Mucosa of rectum (tissue), 2 donors: ENCODE data around the gene BHMT2.

ENCODE experiments used
- H3K27ac ChIP-seq, 2 donors: one replicate each; pipeline ENCODE4 v1.7.0; 2013; ENCODE audit warnings: inconsistent platforms in 2 of 2, low read depth in 2 of 2, low read length in 2 of 2
- H3K27me3 ChIP-seq, 2 donors: one replicate each; pipeline ENCODE4 v1.7.0; 2013; ENCODE audit warnings: low read length in 2 of 2; ENCODE audit not compliant: control insufficient read depth in 2 of 2, insufficient read depth in 2 of 2
- H3K36me3 ChIP-seq, 2 donors: one replicate each; pipeline ENCODE4 v1.7.0; 2013; ENCODE audit warnings: low read length in 2 of 2; ENCODE audit not compliant: control insufficient read depth in 2 of 2, insufficient read depth in 2 of 2
- H3K4me1 ChIP-seq, 2 donors: one replicate each; pipeline ENCODE4 v1.7.0; 2013; ENCODE audit warnings: low read length in 2 of 2, mild to moderate bottlenecking in 1 of 2; ENCODE audit not compliant: control insufficient read depth in 2 of 2, insufficient read depth in 2 of 2
- H3K4me3 ChIP-seq, 2 donors: one replicate each; pipeline ENCODE4 v1.7.0; 2013; ENCODE audit warnings: low read length in 2 of 2
- H3K9ac ChIP-seq, 2 donors: one replicate each; pipeline ENCODE4 v1.7.0; 2013; ENCODE audit warnings: low read length in 2 of 2, low read depth in 1 of 2, mild to moderate bottlenecking in 1 of 2
- H3K9me3 ChIP-seq, 2 donors: one replicate each; pipeline ENCODE4 v1.7.0; 2013; ENCODE audit warnings: low read length in 2 of 2; ENCODE audit not compliant: control insufficient read depth in 2 of 2
- donor health status: healthy.
- donor health status: Normal muscosa, but diverticular disease.

Gene BHMT2

GRCh38 chr5:79088507-79088906 lies 18.9 kb downstream of the BHMT2 start:
- Histone ChIP-seq H3K4me1 (no peaks in the 10 kb centered on the region), H3K27me3 (no peaks in the 10 kb centered on the region), H3K9ac (no peak overlapping the region), H3K9me3 (no peaks in the 10 kb centered on the region), H3K36me3 (no peaks in the 10 kb centered on the region), H3K4me3 (no peak overlapping the region), H3K27ac (no peak overlapping the region)

- Histone ChIP-seq H3K27me3 (no peaks in the 10 kb centered on the region), H3K27ac (no peak overlapping the region), H3K36me3 (no peaks in the 10 kb centered on the region), H3K9ac (no peak overlapping the region), H3K4me1 (no peaks in the 10 kb centered on the region), H3K4me3 (no peak overlapping the region), H3K9me3 (no peaks in the 10 kb centered on the region)
These were observed 21.5 kb downstream of the BHMT2 start for GRCh38 chr5:79091064-79091463.

DNA sequence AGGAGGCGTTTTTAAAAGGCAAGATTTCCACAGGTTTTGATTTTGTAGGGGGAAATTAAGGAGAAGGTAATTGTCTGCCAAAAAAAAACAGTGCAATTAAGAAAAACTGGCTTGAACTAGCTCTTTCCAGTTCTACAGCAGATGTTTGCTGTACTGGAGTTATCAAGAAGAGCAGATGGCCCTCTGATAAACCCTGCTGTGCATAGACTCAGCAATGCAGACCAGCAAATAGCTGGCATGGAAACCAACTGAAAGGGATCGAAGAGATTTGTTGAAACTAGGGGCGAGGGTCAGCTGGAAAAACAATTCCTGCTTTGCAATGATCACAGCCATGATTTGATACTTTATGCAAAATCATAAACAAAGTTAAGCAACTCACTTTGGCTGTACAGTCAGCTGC lies 24.2 kb downstream of the BHMT2 start:
- Histone ChIP-seq H3K9me3 (no peaks in the 10 kb centered on the region), H3K27me3 (no peaks in the 10 kb centered on the region), H3K36me3 (no peaks in the 10 kb centered on the region), H3K4me3 (no peak overlapping the region), H3K9ac (no peak overlapping the region), H3K27ac (no peak overlapping the region), H3K4me1 (no peaks in the 10 kb centered on the region)

- Histone ChIP-seq H3K9ac (no peak overlapping the region), H3K36me3 (no peaks in the 10 kb centered on the region), H3K27ac (no peak overlapping the region), H3K9me3 (no peaks in the 10 kb centered on the region), H3K4me3 (no peak overlapping the region), H3K4me1 (no peaks in the 10 kb centered on the region), H3K27me3 (no peaks in the 10 kb centered on the region)
These were observed 36.3 kb downstream of the BHMT2 start for GRCh38 chr5:79105868-79106267.

- Histone ChIP-seq H3K9ac (no peak overlapping the region), H3K36me3 (no peaks in the 10 kb centered on the region)
These were observed 37.6 kb downstream of the BHMT2 start for GRCh38 chr5:79107020-79107796.

GRCh38 chr5:79108086-79108485 lies 38.5 kb downstream of the BHMT2 start:
- H3K4me3 ChIP-seq, result no peak overlapping the region
- no peaks in the 10 kb centered on the region for H3K36me3 ChIP-seq
- H3K27me3 ChIP-seq, result peaks cover 15% of the 10 kb centered on the region in 2 donors
- H3K9me3 ChIP-seq, result no peaks in the 10 kb centered on the region
- no peaks in the 10 kb centered on the region for H3K4me1 ChIP-seq
- H3K27ac ChIP-seq, result no peak overlapping the region
- no peak overlapping the region for H3K9ac ChIP-seq

More at GRCh38 chr5:79107020-79107796, 37.6 kb downstream of the BHMT2 start:
- Histone ChIP-seq H3K27ac (no peak overlapping the region), H3K27me3 (peaks cover 9 to 10% of the 10 kb centered on the region in 2 donors), H3K4me1 (no peaks in the 10 kb centered on the region), H3K4me3 (no peak overlapping the region), H3K9me3 (no peaks in the 10 kb centered on the region)

DNA sequence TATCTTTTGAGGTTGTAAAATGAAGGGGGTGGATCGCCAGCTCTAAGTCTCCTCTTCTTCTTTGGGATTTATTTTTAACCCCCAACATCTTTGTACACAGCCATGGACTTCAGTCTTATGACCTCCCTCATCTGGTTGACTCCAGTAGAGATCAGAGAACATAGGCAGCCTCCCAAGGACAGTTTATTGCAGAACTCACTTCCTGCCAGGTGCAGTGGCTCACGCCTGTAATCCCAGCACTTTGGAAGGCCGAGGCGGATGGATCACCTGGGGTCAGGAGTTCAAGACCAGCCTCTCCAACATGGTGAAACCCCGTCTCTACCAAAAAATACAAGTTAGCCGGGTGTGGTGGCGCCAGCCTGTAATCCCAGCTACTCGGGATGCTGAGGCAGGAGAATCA lies 39.2 kb downstream of the BHMT2 start:
- Histone ChIP-seq H3K27me3 (peaks cover 15% of the 10 kb centered on the region in 2 donors), H3K27ac (no peak overlapping the region), H3K4me3 (no peak overlapping the region), H3K9ac (no peak overlapping the region), H3K4me1 (no peaks in the 10 kb centered on the region), H3K36me3 (no peaks in the 10 kb centered on the region), H3K9me3 (no peaks in the 10 kb centered on the region)

GRCh38 chr5:79109527-79110492 lies 40.2 kb downstream of the BHMT2 start:
- no peaks in the 10 kb centered on the region for H3K36me3 ChIP-seq
- no peaks in the 10 kb centered on the region for H3K9me3 ChIP-seq
- H3K9ac ChIP-seq, result no peak overlapping the region
- H3K4me1 ChIP-seq, result no peaks in the 10 kb centered on the region
- H3K4me3 ChIP-seq, result no peak overlapping the region
- peaks cover 15 to 16% of the 10 kb centered on the region in 2 donors for H3K27me3 ChIP-seq
- no peak overlapping the region for H3K27ac ChIP-seq

DNA sequence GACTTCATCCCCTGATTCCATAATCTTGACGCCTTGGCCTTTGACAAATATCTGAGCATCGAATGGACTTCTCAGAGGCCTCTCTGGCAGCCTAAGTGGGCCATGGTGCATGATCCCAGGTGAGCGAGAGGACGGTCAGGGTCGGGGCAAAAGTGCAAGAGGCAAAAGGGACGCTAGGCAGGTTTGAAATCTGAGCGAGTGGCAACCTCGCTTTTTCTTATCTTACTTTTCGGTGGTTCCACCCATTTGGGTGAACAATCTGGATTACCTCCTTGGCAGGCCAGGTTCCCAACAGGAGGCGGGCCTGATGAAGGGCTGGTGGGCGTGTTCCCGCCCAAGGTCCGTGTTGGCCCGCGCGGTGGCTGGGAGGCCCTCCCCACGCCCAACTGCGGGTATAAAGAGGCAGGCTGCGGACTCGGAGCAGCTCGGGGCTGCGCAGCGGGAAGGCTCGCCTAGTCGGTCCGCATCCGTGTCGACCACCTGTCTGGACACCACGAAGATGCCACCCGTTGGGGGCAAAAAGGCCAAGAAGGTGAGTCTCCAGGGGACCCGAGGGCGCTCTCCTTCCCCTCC lies 41.9 kb downstream of the BHMT2 start, which contains the start of gene BHMT:
TSS of gene BHMT (plus strand) at position 423 of the 573 bp plus-strand sequence. CDS start at position 500, 77 bp downstream.
- Histone ChIP-seq H3K36me3 (no peaks in the 10 kb centered on the region), H3K4me1 (no peaks in the 10 kb centered on the region), H3K4me3 (no peak within 1 kb of the TSS), H3K9ac (no peak within 1 kb of the TSS), H3K9me3 (no peaks in the 10 kb centered on the region), H3K27me3 (peaks cover 15 to 18% of the 10 kb centered on the region in 2 donors), H3K27ac (no peak within 1 kb of the TSS)
